ENCODE results near the gene PRKG1. TPM values are rescaled to one million over a fixed set of nuclear protein-coding genes. Genes with fewer than 3 reads are reported as not detected.
A peak's percentile ranks its signal among the peaks of the same experiment; 100 is the strongest.

PRKG1 gene
- total RNA-seq, 8 experiments from 2014 or later: 5.6 to 40.7 (median 6.6) TPM

GRCh38 chr10:52059089-52059488 is 984.8 kb downstream of the PRKG1 start:
- Histone ChIP-seq H3K4me3 (no peak overlapping the region), H3K4me1 (replicated peaks in 1 of 2) (no peaks in the 10 kb centered on the region), H3K27ac (no peak overlapping the region)
- in situ Hi-C loops (cut with MboI; ENCODE audit: low pct_unique_long_range_greater_than_20kb in 2 of 9, low sequenced_read_pairs in 9 of 9, unreplicated experiment in 9 of 9): no loop called here
- no peak for ATAC-seq (replicated peaks in 6 of 8)
- WGBS, 10 experiments: 86 to 100% (median 100%) methylated on average over 1 of the region's 1 CpG; no CpG with 5 or more reads in 1 of the 10 experiments

- H3K4me3 ChIP-seq: no peak overlapping the region
- 80 to 100% (median 98%) methylated on average over 1 to 5 of the region's 10 CpGs; no CpG with 5 or more reads in 4 of the 10 experiments for WGBS, 10 experiments
- ATAC-seq (replicated peaks in 6 of 8): no peak
- H3K27ac ChIP-seq: no peak overlapping the region
- in situ Hi-C loops (cut with MboI; ENCODE audit: low pct_unique_long_range_greater_than_20kb in 2 of 9, low sequenced_read_pairs in 9 of 9, unreplicated experiment in 9 of 9): no loop called here
- no peaks in the 10 kb centered on the region for H3K4me1 ChIP-seq (replicated peaks in 1 of 2)
Observed at GRCh38 chr10:52063159-52063558, 988.9 kb downstream of the PRKG1 start.

- WGBS, 10 experiments: 80 to 100% (median 92%) methylated on average over 1 to 4 of the region's 9 CpGs; no CpG with 5 or more reads in 5 of the 10 experiments
- in situ Hi-C loops (cut with MboI; ENCODE audit: low pct_unique_long_range_greater_than_20kb in 2 of 9, low sequenced_read_pairs in 9 of 9, unreplicated experiment in 9 of 9): no loop called here
- no peaks in the 10 kb centered on the region for H3K4me1 ChIP-seq (replicated peaks in 1 of 2)
- H3K27ac ChIP-seq: no peak overlapping the region
- no peak overlapping the region for H3K4me3 ChIP-seq
- ATAC-seq (replicated peaks in 6 of 8): no peak
Observed at GRCh38 chr10:52064084-52064845, 990.0 kb downstream of the PRKG1 start.

GRCh38 chr10:52066383-52066782 is 992.1 kb downstream of the PRKG1 start:
- Histone ChIP-seq H3K4me3 (no peak overlapping the region), H3K27ac (no peak overlapping the region), H3K4me1 (replicated peaks in 1 of 2) (no peaks in the 10 kb centered on the region)
- in situ Hi-C loops (cut with MboI; ENCODE audit: low pct_unique_long_range_greater_than_20kb in 2 of 9, low sequenced_read_pairs in 9 of 9, unreplicated experiment in 9 of 9): no loop called here
- ATAC-seq (replicated peaks in 6 of 8): no peak
- 48 to 100% (median 74%) methylated on average over 1 to 6 of the region's 6 CpGs for WGBS, 10 experiments

GRCh38 chr10:52068485-52068884 is 994.2 kb downstream of the PRKG1 start:
- Histone ChIP-seq H3K4me1 (replicated peaks in 1 of 2) (no peaks in the 10 kb centered on the region), H3K27ac (no peak overlapping the region), H3K4me3 (no peak overlapping the region)
- in situ Hi-C loops (cut with MboI; ENCODE audit: low pct_unique_long_range_greater_than_20kb in 2 of 9, low sequenced_read_pairs in 9 of 9, unreplicated experiment in 9 of 9): no loop called here
- no peak for ATAC-seq (replicated peaks in 6 of 8)
- WGBS, 10 experiments: 67 to 100% (median 88%) methylated on average over 1 of the region's 1 CpG; no CpG with 5 or more reads in 5 of the 10 experiments

GRCh38 chr10:52071814-52072213 is 997.5 kb downstream of the PRKG1 start:
- no peak overlapping the region for H3K27ac ChIP-seq
- no peak for ATAC-seq (replicated peaks in 6 of 8)
- H3K4me3 ChIP-seq: no peak overlapping the region
- in situ Hi-C loops (cut with MboI; ENCODE audit: low pct_unique_long_range_greater_than_20kb in 2 of 9, low sequenced_read_pairs in 9 of 9, unreplicated experiment in 9 of 9): no loop called here
- H3K4me1 ChIP-seq (replicated peaks in 1 of 2): peaks cover 0 to 3% of the 10 kb centered on the region in 2 donors
- WGBS, 10 experiments: 70 to 100% (median 75%) methylated on average over 1 to 7 of the region's 7 CpGs; no CpG with 5 or more reads in 1 of the 10 experiments

- 17 to 92% (median 79%) methylated on average over 2 to 3 of the region's 3 CpGs for WGBS, 10 experiments
- no peak overlapping the region for H3K27ac ChIP-seq
- in situ Hi-C loops (cut with MboI; ENCODE audit: low pct_unique_long_range_greater_than_20kb in 2 of 9, low sequenced_read_pairs in 9 of 9, unreplicated experiment in 9 of 9): no loop called here
- no peak overlapping the region for H3K4me3 ChIP-seq
- peak in 4 of 8 experiments; percentile 45 to 75 (median 50) for ATAC-seq (replicated peaks in 6 of 8)
- H3K4me1 ChIP-seq (replicated peaks in 1 of 2): peaks cover 0 to 3% of the 10 kb centered on the region in 2 donors
Observed at GRCh38 chr10:52074505-52075026, 1000.3 kb downstream of the PRKG1 start.

- Histone ChIP-seq H3K4me3 (no peak overlapping the region), H3K4me1 (replicated peaks in 1 of 2) (peaks cover 0 to 3% of the 10 kb centered on the region in 2 donors), H3K27ac (no peak overlapping the region)
- WGBS, 10 experiments: 21 to 100% (median 85%) methylated on average over 1 to 6 of the region's 7 CpGs
- no peak for ATAC-seq (replicated peaks in 6 of 8)
- in situ Hi-C loops (cut with MboI; ENCODE audit: low pct_unique_long_range_greater_than_20kb in 2 of 9, low sequenced_read_pairs in 9 of 9, unreplicated experiment in 9 of 9): no loop called here
Observed at GRCh38 chr10:52077814-52078213, 1003.5 kb downstream of the PRKG1 start.

- 51 to 100% (median 80%) methylated on average over 1 to 2 of the region's 2 CpGs; no CpG with 5 or more reads in 1 of the 10 experiments for WGBS, 10 experiments
- Histone ChIP-seq H3K27ac (no peak overlapping the region), H3K4me1 (replicated peaks in 1 of 2) (peaks cover 0 to 3% of the 10 kb centered on the region in 2 donors), H3K4me3 (no peak overlapping the region)
- in situ Hi-C loops (cut with MboI; ENCODE audit: low pct_unique_long_range_greater_than_20kb in 2 of 9, low sequenced_read_pairs in 9 of 9, unreplicated experiment in 9 of 9): no loop called here
- peak in 5 of 8 experiments; percentile 43 to 72 (median 66) for ATAC-seq (replicated peaks in 6 of 8)
Observed at GRCh38 chr10:52078397-52078937, 1004.2 kb downstream of the PRKG1 start.

GRCh38 chr10:52082307-52082706 is 1008.0 kb downstream of the PRKG1 start:
- 83 to 100% (median 100%) methylated on average over 1 of the region's 1 CpG; no CpG with 5 or more reads in 2 of the 10 experiments for WGBS, 10 experiments

GRCh38 chr10:52083422-52083821 is 1009.1 kb downstream of the PRKG1 start:
- Histone ChIP-seq H3K4me1 (replicated peaks in 1 of 2) (no peaks in the 10 kb centered on the region), H3K27ac (no peak overlapping the region), H3K4me3 (no peak overlapping the region)
- WGBS, 10 experiments: 60 to 86% (median 74%) methylated on average over 1 to 4 of the region's 4 CpGs
- in situ Hi-C loops (cut with MboI; ENCODE audit: low pct_unique_long_range_greater_than_20kb in 2 of 9, low sequenced_read_pairs in 9 of 9, unreplicated experiment in 9 of 9): no loop called here
- no peak for ATAC-seq (replicated peaks in 6 of 8)

More at GRCh38 chr10:52082307-52082706, 1008.0 kb downstream of the PRKG1 start:
- in situ Hi-C loops (cut with MboI; ENCODE audit: low pct_unique_long_range_greater_than_20kb in 2 of 9, low sequenced_read_pairs in 9 of 9, unreplicated experiment in 9 of 9): no loop called here
- no peak overlapping the region for H3K4me3 ChIP-seq
- no peak for ATAC-seq (replicated peaks in 6 of 8)
- no peak overlapping the region for H3K27ac ChIP-seq
- no peaks in the 10 kb centered on the region for H3K4me1 ChIP-seq (replicated peaks in 1 of 2)

- Histone ChIP-seq H3K27ac (no peak overlapping the region), H3K4me3 (no peak overlapping the region), H3K4me1 (replicated peaks in 1 of 2) (no peaks in the 10 kb centered on the region)
- ATAC-seq (replicated peaks in 6 of 8): no peak
- in situ Hi-C loops (cut with MboI; ENCODE audit: low pct_unique_long_range_greater_than_20kb in 2 of 9, low sequenced_read_pairs in 9 of 9, unreplicated experiment in 9 of 9): no loop called here
Observed at GRCh38 chr10:52092390-52092789, 1018.1 kb downstream of the PRKG1 start.

GRCh38 chr10:52098130-52098529 is 1023.8 kb downstream of the PRKG1 start:
- WGBS, 10 experiments: 78 to 100% (median 85%) methylated on average over 1 of the region's 1 CpG; no CpG with 5 or more reads in 4 of the 10 experiments
- in situ Hi-C loops (cut with MboI; ENCODE audit: low pct_unique_long_range_greater_than_20kb in 2 of 9, low sequenced_read_pairs in 9 of 9, unreplicated experiment in 9 of 9): no loop called here
- H3K27ac ChIP-seq: no peak overlapping the region
- ATAC-seq (replicated peaks in 6 of 8): no peak
- H3K4me3 ChIP-seq: no peak overlapping the region
- peaks cover 6 to 8% of the 10 kb centered on the region in 2 donors for H3K4me1 ChIP-seq (replicated peaks in 1 of 2)
